ENCODE results near the gene REG1A. TPM values are rescaled to one million over a fixed set of nuclear protein-coding genes. Genes with fewer than 3 reads are reported as not detected.

Gene REG1A
- total RNA-seq, 1 experiment from 2014 or later: 4.8 TPM

DNA sequence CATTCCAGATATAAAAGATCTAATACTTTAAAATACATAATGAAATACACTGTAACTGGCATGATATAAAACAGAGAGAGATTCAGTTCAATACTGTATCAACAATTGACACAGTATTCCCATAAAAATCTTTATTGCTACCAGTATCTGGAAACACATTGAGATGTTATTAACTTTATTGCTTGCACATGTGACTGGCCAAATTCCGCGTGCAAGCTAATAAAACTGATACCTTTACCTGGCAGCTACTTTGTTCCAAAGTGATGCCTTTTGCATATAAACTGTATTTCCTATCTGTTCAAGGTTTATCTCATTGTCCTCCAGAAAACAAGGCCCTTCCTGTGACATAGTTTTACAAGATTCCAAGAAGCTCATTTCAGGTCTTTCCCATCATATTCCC, 17.1 kb upstream of the REG1A start (continued):
- TF ChIP-seq, protein P1, sequence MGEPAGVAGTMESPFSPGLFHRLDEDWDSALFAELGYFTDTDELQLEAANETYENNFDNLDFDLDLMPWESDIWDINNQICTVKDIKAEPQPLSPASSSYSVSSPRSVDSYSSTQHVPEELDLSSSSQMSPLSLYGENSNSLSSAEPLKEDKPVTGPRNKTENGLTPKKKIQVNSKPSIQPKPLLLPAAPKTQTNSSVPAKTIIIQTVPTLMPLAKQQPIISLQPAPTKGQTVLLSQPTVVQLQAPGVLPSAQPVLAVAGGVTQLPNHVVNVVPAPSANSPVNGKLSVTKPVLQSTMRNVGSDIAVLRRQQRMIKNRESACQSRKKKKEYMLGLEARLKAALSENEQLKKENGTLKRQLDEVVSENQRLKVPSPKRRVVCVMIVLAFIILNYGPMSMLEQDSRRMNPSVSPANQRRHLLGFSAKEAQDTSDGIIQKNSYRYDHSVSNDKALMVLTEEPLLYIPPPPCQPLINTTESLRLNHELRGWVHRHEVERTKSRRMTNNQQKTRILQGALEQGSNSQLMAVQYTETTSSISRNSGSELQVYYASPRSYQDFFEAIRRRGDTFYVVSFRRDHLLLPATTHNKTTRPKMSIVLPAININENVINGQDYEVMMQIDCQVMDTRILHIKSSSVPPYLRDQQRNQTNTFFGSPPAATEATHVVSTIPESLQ (CRISPR knock-in tag; IDR thresholded peaks at IDR 0.05): no peak
- TF ChIP-seq HMGA2 (CRISPR knock-in tag; IDR thresholded peaks at IDR 0.05) (no peak), GRHL2 (CRISPR knock-in tag; IDR thresholded peaks at IDR 0.05; ENCODE audit: insufficient replicate concordance, severe bottlenecking) (no peak)
- TF ChIP-seq, protein P2, sequence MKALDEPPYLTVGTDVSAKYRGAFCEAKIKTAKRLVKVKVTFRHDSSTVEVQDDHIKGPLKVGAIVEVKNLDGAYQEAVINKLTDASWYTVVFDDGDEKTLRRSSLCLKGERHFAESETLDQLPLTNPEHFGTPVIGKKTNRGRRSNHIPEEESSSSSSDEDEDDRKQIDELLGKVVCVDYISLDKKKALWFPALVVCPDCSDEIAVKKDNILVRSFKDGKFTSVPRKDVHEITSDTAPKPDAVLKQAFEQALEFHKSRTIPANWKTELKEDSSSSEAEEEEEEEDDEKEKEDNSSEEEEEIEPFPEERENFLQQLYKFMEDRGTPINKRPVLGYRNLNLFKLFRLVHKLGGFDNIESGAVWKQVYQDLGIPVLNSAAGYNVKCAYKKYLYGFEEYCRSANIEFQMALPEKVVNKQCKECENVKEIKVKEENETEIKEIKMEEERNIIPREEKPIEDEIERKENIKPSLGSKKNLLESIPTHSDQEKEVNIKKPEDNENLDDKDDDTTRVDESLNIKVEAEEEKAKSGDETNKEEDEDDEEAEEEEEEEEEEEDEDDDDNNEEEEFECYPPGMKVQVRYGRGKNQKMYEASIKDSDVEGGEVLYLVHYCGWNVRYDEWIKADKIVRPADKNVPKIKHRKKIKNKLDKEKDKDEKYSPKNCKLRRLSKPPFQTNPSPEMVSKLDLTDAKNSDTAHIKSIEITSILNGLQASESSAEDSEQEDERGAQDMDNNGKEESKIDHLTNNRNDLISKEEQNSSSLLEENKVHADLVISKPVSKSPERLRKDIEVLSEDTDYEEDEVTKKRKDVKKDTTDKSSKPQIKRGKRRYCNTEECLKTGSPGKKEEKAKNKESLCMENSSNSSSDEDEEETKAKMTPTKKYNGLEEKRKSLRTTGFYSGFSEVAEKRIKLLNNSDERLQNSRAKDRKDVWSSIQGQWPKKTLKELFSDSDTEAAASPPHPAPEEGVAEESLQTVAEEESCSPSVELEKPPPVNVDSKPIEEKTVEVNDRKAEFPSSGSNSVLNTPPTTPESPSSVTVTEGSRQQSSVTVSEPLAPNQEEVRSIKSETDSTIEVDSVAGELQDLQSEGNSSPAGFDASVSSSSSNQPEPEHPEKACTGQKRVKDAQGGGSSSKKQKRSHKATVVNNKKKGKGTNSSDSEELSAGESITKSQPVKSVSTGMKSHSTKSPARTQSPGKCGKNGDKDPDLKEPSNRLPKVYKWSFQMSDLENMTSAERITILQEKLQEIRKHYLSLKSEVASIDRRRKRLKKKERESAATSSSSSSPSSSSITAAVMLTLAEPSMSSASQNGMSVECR (CRISPR knock-in tag; IDR thresholded peaks at IDR 0.05; ENCODE audit: borderline replicate concordance): no peak

DNA sequence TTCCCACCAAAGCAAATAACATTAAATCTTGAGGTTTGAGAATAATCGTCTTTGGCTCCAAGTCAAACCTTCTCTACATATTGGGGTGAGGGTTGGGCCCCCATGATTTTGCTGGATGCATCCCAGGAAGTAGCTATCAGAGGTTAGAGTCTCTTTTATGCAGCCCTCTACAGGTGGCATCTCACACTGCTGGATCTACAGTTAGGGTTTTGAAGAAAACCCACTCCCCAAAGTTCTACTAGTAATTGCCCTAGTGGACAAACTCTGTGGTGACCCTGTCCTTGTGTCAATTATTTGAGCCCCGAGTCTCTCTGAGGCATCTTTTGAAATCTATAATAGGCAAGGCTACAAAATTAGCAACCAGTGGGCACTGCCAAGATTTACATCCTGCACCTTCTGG, 15.0 kb upstream of the REG1A start:
- ATAC-seq (peak; percentile 63), DNase-seq (ENCODE audit: low spot score) (no peak)
- Mint-ChIP-seq H3K4me3 (no peak overlapping the region), H3K27me3 (ENCODE audit: low read depth) (peaks cover 2% of the 10 kb centered on the region; the same call in 1 of the 2 replicates), H3K9me3 (peaks cover 16% of the 10 kb centered on the region), H3K4me1 (no peaks in the 10 kb centered on the region), H3K27ac (no peak overlapping the region), H3K36me3 (peaks cover 12% of the 10 kb centered on the region)
- ChIA-PET POLR2A (no interaction called here), CTCF (interaction anchor here (0.7 to 2.3 kb wide), 3 partner anchors 14 to 64 kb away, joined by 3 to 13 read pairs (median 4); no protein-coding TSS in a partner anchor)
- TF ChIP-seq, protein P3, sequence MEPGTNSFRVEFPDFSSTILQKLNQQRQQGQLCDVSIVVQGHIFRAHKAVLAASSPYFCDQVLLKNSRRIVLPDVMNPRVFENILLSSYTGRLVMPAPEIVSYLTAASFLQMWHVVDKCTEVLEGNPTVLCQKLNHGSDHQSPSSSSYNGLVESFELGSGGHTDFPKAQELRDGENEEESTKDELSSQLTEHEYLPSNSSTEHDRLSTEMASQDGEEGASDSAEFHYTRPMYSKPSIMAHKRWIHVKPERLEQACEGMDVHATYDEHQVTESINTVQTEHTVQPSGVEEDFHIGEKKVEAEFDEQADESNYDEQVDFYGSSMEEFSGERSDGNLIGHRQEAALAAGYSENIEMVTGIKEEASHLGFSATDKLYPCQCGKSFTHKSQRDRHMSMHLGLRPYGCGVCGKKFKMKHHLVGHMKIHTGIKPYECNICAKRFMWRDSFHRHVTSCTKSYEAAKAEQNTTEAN (CRISPR knock-in tag; IDR thresholded peaks at IDR 0.05): no peak
- TF ChIP-seq, protein P4, sequence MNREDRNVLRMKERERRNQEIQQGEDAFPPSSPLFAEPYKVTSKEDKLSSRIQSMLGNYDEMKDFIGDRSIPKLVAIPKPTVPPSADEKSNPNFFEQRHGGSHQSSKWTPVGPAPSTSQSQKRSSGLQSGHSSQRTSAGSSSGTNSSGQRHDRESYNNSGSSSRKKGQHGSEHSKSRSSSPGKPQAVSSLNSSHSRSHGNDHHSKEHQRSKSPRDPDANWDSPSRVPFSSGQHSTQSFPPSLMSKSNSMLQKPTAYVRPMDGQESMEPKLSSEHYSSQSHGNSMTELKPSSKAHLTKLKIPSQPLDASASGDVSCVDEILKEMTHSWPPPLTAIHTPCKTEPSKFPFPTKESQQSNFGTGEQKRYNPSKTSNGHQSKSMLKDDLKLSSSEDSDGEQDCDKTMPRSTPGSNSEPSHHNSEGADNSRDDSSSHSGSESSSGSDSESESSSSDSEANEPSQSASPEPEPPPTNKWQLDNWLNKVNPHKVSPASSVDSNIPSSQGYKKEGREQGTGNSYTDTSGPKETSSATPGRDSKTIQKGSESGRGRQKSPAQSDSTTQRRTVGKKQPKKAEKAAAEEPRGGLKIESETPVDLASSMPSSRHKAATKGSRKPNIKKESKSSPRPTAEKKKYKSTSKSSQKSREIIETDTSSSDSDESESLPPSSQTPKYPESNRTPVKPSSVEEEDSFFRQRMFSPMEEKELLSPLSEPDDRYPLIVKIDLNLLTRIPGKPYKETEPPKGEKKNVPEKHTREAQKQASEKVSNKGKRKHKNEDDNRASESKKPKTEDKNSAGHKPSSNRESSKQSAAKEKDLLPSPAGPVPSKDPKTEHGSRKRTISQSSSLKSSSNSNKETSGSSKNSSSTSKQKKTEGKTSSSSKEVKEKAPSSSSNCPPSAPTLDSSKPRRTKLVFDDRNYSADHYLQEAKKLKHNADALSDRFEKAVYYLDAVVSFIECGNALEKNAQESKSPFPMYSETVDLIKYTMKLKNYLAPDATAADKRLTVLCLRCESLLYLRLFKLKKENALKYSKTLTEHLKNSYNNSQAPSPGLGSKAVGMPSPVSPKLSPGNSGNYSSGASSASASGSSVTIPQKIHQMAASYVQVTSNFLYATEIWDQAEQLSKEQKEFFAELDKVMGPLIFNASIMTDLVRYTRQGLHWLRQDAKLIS (CRISPR knock-in tag; IDR thresholded peaks at IDR 0.05; ENCODE audit: borderline replicate concordance): no peak
- no peak for TF ChIP-seq NFE2L1 (CRISPR knock-in tag; IDR thresholded peaks at IDR 0.05)
- TF ChIP-seq, protein P5, sequence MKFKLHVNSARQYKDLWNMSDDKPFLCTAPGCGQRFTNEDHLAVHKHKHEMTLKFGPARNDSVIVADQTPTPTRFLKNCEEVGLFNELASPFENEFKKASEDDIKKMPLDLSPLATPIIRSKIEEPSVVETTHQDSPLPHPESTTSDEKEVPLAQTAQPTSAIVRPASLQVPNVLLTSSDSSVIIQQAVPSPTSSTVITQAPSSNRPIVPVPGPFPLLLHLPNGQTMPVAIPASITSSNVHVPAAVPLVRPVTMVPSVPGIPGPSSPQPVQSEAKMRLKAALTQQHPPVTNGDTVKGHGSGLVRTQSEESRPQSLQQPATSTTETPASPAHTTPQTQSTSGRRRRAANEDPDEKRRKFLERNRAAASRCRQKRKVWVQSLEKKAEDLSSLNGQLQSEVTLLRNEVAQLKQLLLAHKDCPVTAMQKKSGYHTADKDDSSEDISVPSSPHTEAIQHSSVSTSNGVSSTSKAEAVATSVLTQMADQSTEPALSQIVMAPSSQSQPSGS (CRISPR knock-in tag; IDR thresholded peaks at IDR 0.05; ENCODE audit: borderline replicate concordance, low read depth): no peak
- no peak for TF ChIP-seq EMX1 (CRISPR knock-in tag; IDR thresholded peaks at IDR 0.05)
- TF ChIP-seq GRHL2 (CRISPR knock-in tag; IDR thresholded peaks at IDR 0.05; ENCODE audit: insufficient replicate concordance, severe bottlenecking): no peak
- TF ChIP-seq NFATC4 (CRISPR knock-in tag; IDR thresholded peaks at IDR 0.05): no peak
- TF ChIP-seq SMAD4 (CRISPR knock-in tag; IDR thresholded peaks at IDR 0.05): no peak
- no peak for TF ChIP-seq TCF7 (CRISPR knock-in tag; IDR thresholded peaks at IDR 0.05; ENCODE audit: low read depth)
- no peak for TF ChIP-seq ZNF416 (CRISPR knock-in tag; IDR thresholded peaks at IDR 0.05)
- no peak for TF ChIP-seq ELF4 (CRISPR knock-in tag; IDR thresholded peaks at IDR 0.05; ENCODE audit: low read depth)
- TF ChIP-seq ZNF396 (CRISPR knock-in tag; IDR thresholded peaks at IDR 0.05; ENCODE audit: borderline replicate concordance): no peak
- TF ChIP-seq, protein P1 (CRISPR knock-in tag; IDR thresholded peaks at IDR 0.05): no peak
- TF ChIP-seq NR2C2 (CRISPR knock-in tag; IDR thresholded peaks at IDR 0.05): no peak
- TF ChIP-seq, protein P6, sequence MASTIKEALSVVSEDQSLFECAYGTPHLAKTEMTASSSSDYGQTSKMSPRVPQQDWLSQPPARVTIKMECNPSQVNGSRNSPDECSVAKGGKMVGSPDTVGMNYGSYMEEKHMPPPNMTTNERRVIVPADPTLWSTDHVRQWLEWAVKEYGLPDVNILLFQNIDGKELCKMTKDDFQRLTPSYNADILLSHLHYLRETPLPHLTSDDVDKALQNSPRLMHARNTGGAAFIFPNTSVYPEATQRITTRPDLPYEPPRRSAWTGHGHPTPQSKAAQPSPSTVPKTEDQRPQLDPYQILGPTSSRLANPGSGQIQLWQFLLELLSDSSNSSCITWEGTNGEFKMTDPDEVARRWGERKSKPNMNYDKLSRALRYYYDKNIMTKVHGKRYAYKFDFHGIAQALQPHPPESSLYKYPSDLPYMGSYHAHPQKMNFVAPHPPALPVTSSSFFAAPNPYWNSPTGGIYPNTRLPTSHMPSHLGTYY (CRISPR knock-in tag; IDR thresholded peaks at IDR 0.05): no peak
- no peak for TF ChIP-seq CREB1 (CRISPR knock-in tag; IDR thresholded peaks at IDR 0.05)
- TF ChIP-seq, protein P7, sequence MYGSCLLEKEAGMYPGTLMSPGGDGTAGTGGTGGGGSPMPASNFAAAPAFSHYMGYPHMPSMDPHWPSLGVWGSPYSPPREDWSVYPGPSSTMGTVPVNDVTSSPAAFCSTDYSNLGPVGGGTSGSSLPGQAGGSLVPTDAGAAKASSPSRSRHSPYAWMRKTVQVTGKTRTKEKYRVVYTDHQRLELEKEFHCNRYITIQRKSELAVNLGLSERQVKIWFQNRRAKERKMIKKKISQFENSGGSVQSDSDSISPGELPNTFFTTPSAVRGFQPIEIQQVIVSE (CRISPR knock-in tag; IDR thresholded peaks at IDR 0.05; ENCODE audit: borderline replicate concordance): no peak
